OCI-LY1 (cell line): Measurements from ENCODE around the gene TASOR2.

Source experiments
- H2AFZ ChIP-seq: fragments of 200-600 bp; sonication (generic), shearing (Covaris generic); 2 replicates; pipeline ENCODE4 v1.6.0; 2014; ENCODE audit warnings: antibody characterized with exemption, mild to moderate bottlenecking, low read length
- H3F3A ChIP-seq: fragments of 200-600 bp; sonication (generic), shearing (Covaris generic); 2 replicates; pipeline ENCODE4 v1.6.0; 2014; ENCODE audit warnings: mild to moderate bottlenecking, antibody characterized with exemption, low read length, moderate library complexity; ENCODE audit not compliant: insufficient read depth
- H3K27ac ChIP-seq: fragments of 200-600 bp; sonication (generic); 2 replicates; pipeline ENCODE4 v1.5.1; 2014; ENCODE audit warnings: low read length, mixed run types, mild to moderate bottlenecking, low read depth; ENCODE audit not compliant: poor library complexity, severe bottlenecking
- H3K27me3 ChIP-seq: fragments of 200-600 bp; sonication (generic); 2 replicates; pipeline ENCODE4 v1.6.0; 2014; ENCODE audit warnings: antibody characterized with exemption, mild to moderate bottlenecking, low read length, moderate library complexity; ENCODE audit not compliant: insufficient read depth
- H3K36me3 ChIP-seq: fragments of 200-600 bp; sonication (generic); 2 replicates; pipeline ENCODE4 v1.6.1; 2014; ENCODE audit warnings: mild to moderate bottlenecking, antibody characterized with exemption, low read length, moderate library complexity, mixed read lengths; ENCODE audit not compliant: insufficient read depth
- H3K4me1 ChIP-seq: fragments of 200-600 bp; sonication (generic); 2 replicates; pipeline ENCODE4 v1.5.1; 2014; ENCODE audit warnings: mild to moderate bottlenecking, low read length, moderate library complexity; ENCODE audit not compliant: insufficient read depth, severe bottlenecking
- H3K4me2 ChIP-seq: fragments of 200-600 bp; sonication (generic), shearing (Covaris generic); 2 replicates; pipeline ENCODE4 v1.6.1; 2014; ENCODE audit warnings: low read length
- H3K4me3 ChIP-seq: fragments of 200-600 bp; sonication (generic); 2 replicates; pipeline ENCODE4 v1.5.1; 2014; ENCODE audit warnings: low read length, low read depth, mild to moderate bottlenecking, mixed read lengths; ENCODE audit not compliant: poor library complexity, severe bottlenecking
- H3K79me2 ChIP-seq: fragments of 200-600 bp; shearing (Covaris generic); 2 replicates; pipeline ENCODE4 v1.6.1; 2016; ENCODE audit warnings: mixed run types, low read length, mixed read lengths; ENCODE audit not compliant: insufficient read depth
- H3K9ac ChIP-seq: fragments of 200-600 bp; sonication (generic), shearing (Covaris generic); 2 replicates; pipeline ENCODE4 v1.6.1; 2014; ENCODE audit warnings: mild to moderate bottlenecking, low read length, mixed read lengths
- H3K9me2 ChIP-seq: fragments of 200-600 bp; sonication (generic), shearing (Covaris generic); 2 replicates; pipeline ENCODE4 v1.6.1; 2014; ENCODE audit warnings: low read depth, mild to moderate bottlenecking, low read length, mixed read lengths
- H3K9me3 ChIP-seq: fragments of 200-600 bp; shearing (Covaris generic); 2 replicates; pipeline ENCODE4 v1.6.1; 2014; ENCODE audit warnings: low read length, mixed read lengths
- H4K20me1 ChIP-seq: fragments of 200-600 bp; sonication (generic), shearing (Covaris generic); 2 replicates; pipeline ENCODE4 v1.6.0; 2016; ENCODE audit warnings: mild to moderate bottlenecking, low read length; ENCODE audit not compliant: insufficient read depth
- CTCF ChIP-seq: fragments of 200-600 bp; sonication (generic), shearing (Covaris generic); IDR thresholded peaks from 2 replicates; pipeline ENCODE4 v1.5.1; 2017; ENCODE audit warnings: mild to moderate bottlenecking, antibody characterized with exemption, low read length, moderate library complexity, mixed read lengths
- EZH2 ChIP-seq: fragments of 200-600 bp; sonication (generic), shearing (Covaris generic); IDR thresholded peaks from 2 replicates; pipeline ENCODE4 v1.8.0; 2017; ENCODE audit warnings: borderline replicate concordance, mixed run types, mild to moderate bottlenecking, antibody characterized with exemption, low read length, moderate library complexity, mixed read lengths

The TASOR2 gene

GRCh38 chr10:5638494-5638893 is 46.1 kb upstream of the TASOR2 start:
- no peaks in the 10 kb centered on the region for H3K27me3 ChIP-seq
- H3K36me3 ChIP-seq, result no peaks in the 10 kb centered on the region
- H3K9me2 ChIP-seq, result no peaks in the 10 kb centered on the region
- H3F3A ChIP-seq, result no peaks in the 10 kb centered on the region
- H2AFZ ChIP-seq, result no peak overlapping the region
- H3K79me2 ChIP-seq, result no peaks in the 10 kb centered on the region
- H3K27ac ChIP-seq, result no peak overlapping the region
- H3K9me3 ChIP-seq, result no peaks in the 10 kb centered on the region
- no peak overlapping the region for H3K4me2 ChIP-seq
- no peak overlapping the region for H3K4me3 ChIP-seq
- no peaks in the 10 kb centered on the region for H3K4me1 ChIP-seq
- H4K20me1 ChIP-seq, result no peaks in the 10 kb centered on the region
- TF ChIP-seq CTCF (no peak), EZH2 (no peak)
- H3K9ac ChIP-seq, result no peak overlapping the region

- Histone ChIP-seq H3F3A (no peaks in the 10 kb centered on the region), H3K79me2 (no peaks in the 10 kb centered on the region), H3K9me2 (no peaks in the 10 kb centered on the region), H3K27ac (no peak overlapping the region), H2AFZ (no peak overlapping the region), H3K9me3 (no peaks in the 10 kb centered on the region), H3K4me1 (no peaks in the 10 kb centered on the region), H3K4me3 (no peak overlapping the region), H3K4me2 (no peak overlapping the region), H3K27me3 (no peaks in the 10 kb centered on the region), H4K20me1 (no peaks in the 10 kb centered on the region), H3K36me3 (no peaks in the 10 kb centered on the region), H3K9ac (no peak overlapping the region)
- TF ChIP-seq CTCF (no peak), EZH2 (no peak)
Observed at GRCh38 chr10:5639066-5639465, 45.6 kb upstream of the TASOR2 start.

GRCh38 chr10:5640036-5640435 is 44.6 kb upstream of the TASOR2 start:
- Histone ChIP-seq H4K20me1 (no peaks in the 10 kb centered on the region), H3K9me2 (no peaks in the 10 kb centered on the region), H3F3A (no peaks in the 10 kb centered on the region), H3K9ac (no peak overlapping the region), H3K9me3 (no peaks in the 10 kb centered on the region), H3K4me1 (no peaks in the 10 kb centered on the region), H3K4me2 (no peak overlapping the region), H3K4me3 (no peak overlapping the region), H3K27ac (no peak overlapping the region), H3K79me2 (no peaks in the 10 kb centered on the region), H3K36me3 (no peaks in the 10 kb centered on the region), H2AFZ (no peak overlapping the region), H3K27me3 (no peaks in the 10 kb centered on the region)
- no peak for TF ChIP-seq CTCF
- TF ChIP-seq EZH2, result no peak
